ENCODE data around the gene HRH2. TPM values are rescaled to one million over a fixed set of nuclear protein-coding genes. Genes with fewer than 3 reads are reported as not detected.
"Not testable (repeated sequence)": the region's sequence is repeated elsewhere in the genome, so short reads cannot be mapped to it uniquely, and the experiment has no call there.

The HRH2 gene, protein sequence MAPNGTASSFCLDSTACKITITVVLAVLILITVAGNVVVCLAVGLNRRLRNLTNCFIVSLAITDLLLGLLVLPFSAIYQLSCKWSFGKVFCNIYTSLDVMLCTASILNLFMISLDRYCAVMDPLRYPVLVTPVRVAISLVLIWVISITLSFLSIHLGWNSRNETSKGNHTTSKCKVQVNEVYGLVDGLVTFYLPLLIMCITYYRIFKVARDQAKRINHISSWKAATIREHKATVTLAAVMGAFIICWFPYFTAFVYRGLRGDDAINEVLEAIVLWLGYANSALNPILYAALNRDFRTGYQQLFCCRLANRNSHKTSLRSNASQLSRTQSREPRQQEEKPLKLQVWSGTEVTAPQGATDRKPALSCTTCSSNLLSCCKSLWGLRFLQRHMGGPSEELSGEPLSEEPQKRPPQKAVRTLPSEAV
- total RNA-seq (2012; rRNA removed): not detected in 2 replicates

DNA sequence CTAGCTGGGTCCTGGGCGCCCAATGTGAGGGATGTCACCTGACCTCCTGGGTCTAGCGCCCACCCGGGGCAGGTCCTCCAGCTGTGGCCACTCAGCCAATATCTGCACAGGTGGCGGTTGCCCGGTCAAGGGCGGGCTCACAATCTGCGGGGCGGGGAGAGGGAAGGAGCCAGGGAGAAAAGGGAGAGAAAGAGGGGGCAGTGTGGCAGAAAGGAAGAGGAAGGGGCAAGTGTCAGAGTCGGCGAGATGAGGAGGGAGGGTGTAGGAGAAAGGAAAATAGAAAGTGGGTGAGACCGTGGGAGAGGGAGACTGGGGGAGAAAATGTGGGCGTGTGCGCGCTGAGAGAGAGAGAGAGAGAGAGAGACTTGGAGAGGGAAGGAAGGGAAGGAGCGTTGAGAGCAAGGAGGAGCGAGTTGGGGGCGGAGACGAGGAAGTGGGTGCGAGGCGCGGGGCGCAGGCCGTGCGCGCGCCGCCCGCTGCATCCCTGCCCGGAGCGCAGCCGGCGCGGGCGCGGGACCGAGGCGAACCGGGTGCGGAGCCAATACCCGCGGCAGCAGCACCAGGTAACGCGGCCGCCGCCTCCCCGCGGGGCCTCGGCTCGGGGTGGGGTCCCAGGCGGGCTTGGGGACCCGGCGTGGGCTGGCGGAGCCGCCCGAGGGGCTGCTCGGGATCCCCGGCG, at the start of gene HRH2:
Gene HRH2, plus strand, starts transcription at position 479 of the 679 bp plus-strand sequence. CDS start 25,163 bp downstream, outside the sequence.
- no peak within 1 kb of the TSS for H3K4me3 ChIP-seq (ENCODE audit: low read length)
- peaks cover 3% of the 10 kb centered on the region for H3K9me3 ChIP-seq (replicated peaks; ENCODE audit: low read length)
- H3K9ac ChIP-seq (ENCODE audit: low read depth, low read length): no peak within 1 kb of the TSS
- H3K4me2 ChIP-seq (ENCODE audit: low read length): no peak within 1 kb of the TSS
- peaks cover 4% of the 10 kb centered on the region for H3K27me3 ChIP-seq (ENCODE audit: control insufficient read depth, insufficient read depth, low read length)
- no peaks in the 10 kb centered on the region for H3K4me1 ChIP-seq (ENCODE audit: control insufficient read depth, insufficient read depth, low read length)
- H3K36me3 ChIP-seq (ENCODE audit: insufficient read depth, low read length): no peaks in the 10 kb centered on the region

DNA sequence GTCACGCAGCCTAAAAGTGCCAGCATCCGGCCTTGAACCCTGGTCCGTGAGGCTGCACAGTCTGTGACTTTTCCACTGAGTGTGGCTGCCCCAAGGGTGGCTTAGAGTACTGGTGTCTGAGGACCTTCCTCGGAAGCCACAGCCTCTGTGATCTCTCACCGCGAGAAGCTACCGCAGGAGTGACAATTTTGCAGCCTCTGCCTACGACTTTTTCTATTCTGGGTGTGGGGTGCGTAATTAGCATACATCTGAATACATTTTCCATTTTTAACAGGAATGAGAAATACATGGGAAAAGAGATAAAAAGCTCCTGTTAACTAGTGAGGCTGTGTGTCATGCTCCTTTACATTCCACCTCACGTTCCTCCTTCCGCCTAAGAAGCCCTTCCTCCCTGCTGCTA, 48.3 kb upstream of the HRH2 start:
- Histone ChIP-seq H3K4me3 (ENCODE audit: low read length) (no peak overlapping the region), H3K4me1 (ENCODE audit: control insufficient read depth, insufficient read depth, low read length) (no peaks in the 10 kb centered on the region), H3K36me3 (ENCODE audit: insufficient read depth, low read length) (no peaks in the 10 kb centered on the region)

DNA sequence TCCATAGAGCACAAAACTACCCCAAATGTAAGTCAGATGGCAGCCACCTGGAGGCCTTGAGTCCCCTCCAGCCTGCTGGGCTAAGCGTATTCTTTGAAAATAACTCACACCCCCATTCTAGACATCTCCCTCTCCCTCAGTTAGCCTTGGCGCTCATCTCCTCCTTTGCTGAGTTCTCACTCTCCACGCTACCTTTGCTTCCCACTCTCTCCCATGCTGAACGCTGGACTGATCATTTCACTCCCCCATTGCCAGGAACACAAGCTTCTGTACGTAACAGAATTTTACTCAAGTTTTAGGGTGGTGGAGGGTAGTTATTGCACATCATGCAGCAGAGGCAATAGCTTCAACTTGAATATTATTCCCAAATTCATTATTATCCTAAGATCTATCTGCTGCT, 47.5 kb upstream of the HRH2 start:
- Histone ChIP-seq H3K9me3 (replicated peaks; ENCODE audit: low read length) (no peaks in the 10 kb centered on the region), H3K4me2 (ENCODE audit: low read length) (no peak overlapping the region), H3K4me1 (ENCODE audit: control insufficient read depth, insufficient read depth, low read length) (no peaks in the 10 kb centered on the region), H3K36me3 (ENCODE audit: insufficient read depth, low read length) (no peaks in the 10 kb centered on the region), H3K4me3 (ENCODE audit: low read length) (no peak overlapping the region), H3K9ac (ENCODE audit: low read depth, low read length) (no peak overlapping the region), H3K27me3 (ENCODE audit: control insufficient read depth, insufficient read depth, low read length) (no peaks in the 10 kb centered on the region)

More for the DNA sequence above, 48.3 kb upstream of the HRH2 start:
- no peaks in the 10 kb centered on the region for H3K27me3 ChIP-seq (ENCODE audit: control insufficient read depth, insufficient read depth, low read length)
- no peak overlapping the region for H3K9ac ChIP-seq (ENCODE audit: low read depth, low read length)
- no peak overlapping the region for H3K4me2 ChIP-seq (ENCODE audit: low read length)
- no peaks in the 10 kb centered on the region for H3K9me3 ChIP-seq (replicated peaks; ENCODE audit: low read length)

DNA sequence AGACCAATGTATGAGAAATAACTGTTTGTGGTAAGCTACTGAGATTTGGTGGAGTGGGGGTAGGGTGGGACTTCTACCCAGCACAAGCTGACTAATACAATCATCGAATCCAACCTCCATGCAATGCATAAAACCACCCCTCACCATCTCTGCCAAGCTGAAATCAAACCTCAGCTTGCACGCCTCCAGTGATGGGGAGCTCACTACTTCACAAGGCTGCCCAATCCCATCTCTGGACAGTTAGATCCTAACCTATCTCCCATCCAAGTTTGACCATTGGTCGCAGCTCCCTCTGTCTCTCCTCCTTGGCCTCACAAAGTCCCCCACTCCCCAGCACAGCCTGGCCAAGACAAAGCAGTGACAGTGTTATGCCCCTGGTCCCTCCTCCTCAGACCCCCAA, 47.0 kb upstream of the HRH2 start:
- Histone ChIP-seq H3K9ac (ENCODE audit: low read depth, low read length) (no peak overlapping the region), H3K4me1 (ENCODE audit: control insufficient read depth, insufficient read depth, low read length) (no peaks in the 10 kb centered on the region), H3K4me3 (ENCODE audit: low read length) (no peak overlapping the region), H3K36me3 (ENCODE audit: insufficient read depth, low read length) (no peaks in the 10 kb centered on the region), H3K9me3 (replicated peaks; ENCODE audit: low read length) (no peaks in the 10 kb centered on the region), H3K4me2 (ENCODE audit: low read length) (no peak overlapping the region), H3K27me3 (ENCODE audit: control insufficient read depth, insufficient read depth, low read length) (no peaks in the 10 kb centered on the region)

DNA sequence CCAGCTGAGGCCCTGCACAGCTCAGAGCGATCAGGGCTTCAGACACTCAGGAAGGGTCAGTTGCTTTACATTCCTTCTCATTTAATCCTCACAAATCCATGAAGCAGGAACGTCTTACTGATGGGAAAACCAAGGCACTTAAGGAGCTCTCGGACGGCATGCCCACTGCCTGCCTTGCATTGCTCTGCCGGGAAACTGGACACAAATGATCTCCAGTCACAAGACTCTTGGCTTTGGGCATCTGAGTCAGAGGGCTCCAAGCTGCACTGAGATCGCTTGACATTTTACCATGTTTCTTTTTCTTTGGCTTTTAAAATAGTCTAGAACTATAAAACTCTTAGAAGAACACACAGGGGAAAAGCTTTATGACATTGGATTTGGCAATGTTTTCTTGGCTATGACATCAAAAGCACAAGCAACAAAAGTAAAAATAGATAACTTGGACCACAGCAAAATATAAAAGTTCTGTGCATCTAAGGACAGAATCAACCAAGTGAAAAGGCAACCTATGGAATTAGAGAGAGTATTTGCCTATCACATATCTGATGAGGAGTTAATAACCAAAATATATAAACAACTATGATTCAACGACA, 43.6 kb upstream of the HRH2 start:
- Histone ChIP-seq H3K27me3 (ENCODE audit: control insufficient read depth, insufficient read depth, low read length) (no peaks in the 10 kb centered on the region), H3K4me3 (ENCODE audit: low read length) (no peak overlapping the region), H3K4me1 (ENCODE audit: control insufficient read depth, insufficient read depth, low read length) (no peaks in the 10 kb centered on the region), H3K9ac (ENCODE audit: low read depth, low read length) (no peak overlapping the region), H3K36me3 (ENCODE audit: insufficient read depth, low read length) (no peaks in the 10 kb centered on the region), H3K4me2 (ENCODE audit: low read length) (no peak overlapping the region), H3K9me3 (replicated peaks; ENCODE audit: low read length) (no peaks in the 10 kb centered on the region)

DNA sequence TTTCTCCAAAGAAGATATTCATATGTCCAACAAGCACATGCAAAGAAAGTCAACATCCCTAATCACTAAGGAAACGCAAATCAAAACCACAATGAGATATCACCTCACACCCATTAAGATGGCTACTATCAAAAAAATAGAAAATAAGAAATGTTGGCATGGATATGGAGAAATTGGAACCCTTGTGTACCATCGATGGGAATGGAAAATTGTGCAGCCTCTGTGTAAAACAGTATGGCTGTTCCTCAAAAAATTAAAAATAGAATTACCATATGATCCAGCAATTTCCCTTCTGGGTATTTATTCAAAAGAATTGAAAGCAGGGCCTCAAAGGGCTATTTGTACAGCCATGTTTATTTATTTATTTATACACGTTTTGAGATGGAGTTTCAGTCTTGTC, 43.0 kb upstream of the HRH2 start:
- no peaks in the 10 kb centered on the region for H3K4me1 ChIP-seq (ENCODE audit: control insufficient read depth, insufficient read depth, low read length)
- H3K9me3 ChIP-seq (replicated peaks; ENCODE audit: low read length): no peaks in the 10 kb centered on the region
- H3K4me2 ChIP-seq (ENCODE audit: low read length): no peak overlapping the region
- H3K36me3 ChIP-seq (ENCODE audit: insufficient read depth, low read length): no peaks in the 10 kb centered on the region
- H3K27me3 ChIP-seq (ENCODE audit: control insufficient read depth, insufficient read depth, low read length): no peaks in the 10 kb centered on the region
- no peak overlapping the region for H3K9ac ChIP-seq (ENCODE audit: low read depth, low read length)
- H3K4me3 ChIP-seq (ENCODE audit: low read length): no peak overlapping the region

DNA sequence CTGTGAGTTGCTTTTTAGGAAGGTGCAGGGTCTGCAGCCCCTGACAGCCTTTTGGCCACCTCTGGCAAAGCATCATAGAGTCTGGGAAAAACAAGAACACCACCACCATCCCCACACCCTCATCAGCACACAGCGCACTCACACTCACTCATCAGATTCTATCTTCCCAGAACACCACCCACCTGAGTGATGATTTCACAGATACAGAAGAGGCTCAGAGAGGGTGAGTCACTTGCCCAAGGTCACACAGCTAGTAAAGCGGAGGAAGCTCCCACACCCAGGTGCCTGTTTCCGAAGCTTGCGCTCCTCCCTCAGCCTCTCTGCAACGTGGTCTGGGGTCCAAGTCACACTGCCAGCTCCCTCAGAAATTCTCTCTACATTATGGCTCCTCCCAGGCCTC, 41.8 kb upstream of the HRH2 start:
- no peaks in the 10 kb centered on the region for H3K36me3 ChIP-seq (ENCODE audit: insufficient read depth, low read length)
- no peak overlapping the region for H3K4me2 ChIP-seq (ENCODE audit: low read length)
- no peak overlapping the region for H3K4me3 ChIP-seq (ENCODE audit: low read length)
- no peak overlapping the region for H3K9ac ChIP-seq (ENCODE audit: low read depth, low read length)
- H3K4me1 ChIP-seq (ENCODE audit: control insufficient read depth, insufficient read depth, low read length): no peaks in the 10 kb centered on the region
- H3K9me3 ChIP-seq (replicated peaks; ENCODE audit: low read length): no peaks in the 10 kb centered on the region
- no peaks in the 10 kb centered on the region for H3K27me3 ChIP-seq (ENCODE audit: control insufficient read depth, insufficient read depth, low read length)

DNA sequence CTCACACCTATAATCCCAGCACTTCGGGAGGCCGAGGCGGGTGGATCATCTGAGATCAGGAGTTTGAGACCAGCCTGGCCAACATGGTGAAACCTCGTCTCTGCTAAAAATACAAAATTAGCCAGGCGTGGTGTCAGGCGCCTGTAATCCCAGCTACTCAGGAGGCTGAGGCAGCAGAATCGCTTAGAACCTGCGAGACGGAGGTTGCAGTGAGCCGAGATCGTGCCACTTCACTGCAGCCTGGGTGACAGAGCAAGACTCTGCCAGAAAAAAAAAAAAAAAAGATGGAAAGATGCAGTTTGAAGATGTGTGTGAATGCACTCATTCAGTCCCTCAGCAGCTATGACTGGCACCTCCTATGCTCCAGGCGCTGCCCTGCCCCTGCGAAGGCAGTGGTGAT, 41.3 kb upstream of the HRH2 start:
- H3K4me3 ChIP-seq (ENCODE audit: low read length); H3K27me3 ChIP-seq (ENCODE audit: control insufficient read depth, insufficient read depth, low read length); H3K4me2 ChIP-seq (ENCODE audit: low read length); H3K9ac ChIP-seq (ENCODE audit: low read depth, low read length); H3K4me1 ChIP-seq (ENCODE audit: control insufficient read depth, insufficient read depth, low read length); H3K9me3 ChIP-seq (replicated peaks; ENCODE audit: low read length); H3K36me3 ChIP-seq (ENCODE audit: insufficient read depth, low read length): not testable (repeated sequence)

DNA sequence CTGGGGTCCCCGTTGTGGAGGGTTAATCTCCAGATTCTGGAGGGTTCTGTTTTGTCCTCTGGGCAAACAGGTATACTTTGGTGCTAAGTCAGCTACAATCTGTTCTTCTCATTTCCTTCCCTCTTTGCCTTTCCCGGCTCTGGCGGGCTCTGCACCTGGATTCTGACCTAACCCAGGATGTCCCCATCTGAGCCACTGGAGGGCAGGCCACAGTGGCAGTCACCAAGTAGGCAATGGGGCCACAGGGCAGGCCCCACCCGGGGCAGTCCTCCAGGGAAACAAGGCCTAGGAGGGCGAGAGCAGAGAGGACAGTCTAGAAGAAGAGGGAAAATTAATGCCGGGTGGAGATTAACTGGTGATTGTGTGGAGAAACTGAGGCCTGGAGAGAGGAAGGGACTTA, 40.4 kb upstream of the HRH2 start:
- no peaks in the 10 kb centered on the region for H3K4me1 ChIP-seq (ENCODE audit: control insufficient read depth, insufficient read depth, low read length)
- H3K4me3 ChIP-seq (ENCODE audit: low read length): no peak overlapping the region
- H3K4me2 ChIP-seq (ENCODE audit: low read length): no peak overlapping the region
- no peak overlapping the region for H3K9ac ChIP-seq (ENCODE audit: low read depth, low read length)
- H3K9me3 ChIP-seq (replicated peaks; ENCODE audit: low read length): no peaks in the 10 kb centered on the region
- no peaks in the 10 kb centered on the region for H3K27me3 ChIP-seq (ENCODE audit: control insufficient read depth, insufficient read depth, low read length)
- H3K36me3 ChIP-seq (ENCODE audit: insufficient read depth, low read length): no peaks in the 10 kb centered on the region

DNA sequence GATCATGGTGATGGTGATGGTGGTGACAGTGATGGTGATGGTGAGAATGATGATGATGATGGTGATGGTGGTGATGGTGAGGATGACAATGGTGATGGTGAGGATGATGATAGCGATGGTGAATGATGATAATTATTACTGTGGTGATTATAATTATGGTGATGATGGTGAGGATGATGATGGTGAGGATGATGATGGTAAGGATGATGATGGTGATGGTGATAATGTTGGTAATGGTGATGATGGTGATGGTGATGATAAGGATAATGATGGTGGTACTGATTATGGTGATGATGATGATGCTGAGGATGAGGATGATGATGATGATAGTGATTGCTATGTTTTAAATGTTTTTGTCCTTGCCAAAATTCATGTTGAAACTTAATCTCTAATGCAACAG, 37.3 kb upstream of the HRH2 start:
- no peak overlapping the region for H3K4me2 ChIP-seq (ENCODE audit: low read length)
- no peaks in the 10 kb centered on the region for H3K27me3 ChIP-seq (ENCODE audit: control insufficient read depth, insufficient read depth, low read length)
- H3K9me3 ChIP-seq (replicated peaks; ENCODE audit: low read length): peaks cover 5% of the 10 kb centered on the region
- H3K9ac ChIP-seq (ENCODE audit: low read depth, low read length): no peak overlapping the region
- H3K4me1 ChIP-seq (ENCODE audit: control insufficient read depth, insufficient read depth, low read length): no peaks in the 10 kb centered on the region
- H3K36me3 ChIP-seq (ENCODE audit: insufficient read depth, low read length): no peaks in the 10 kb centered on the region
- H3K4me3 ChIP-seq (ENCODE audit: low read length): no peak overlapping the region

DNA sequence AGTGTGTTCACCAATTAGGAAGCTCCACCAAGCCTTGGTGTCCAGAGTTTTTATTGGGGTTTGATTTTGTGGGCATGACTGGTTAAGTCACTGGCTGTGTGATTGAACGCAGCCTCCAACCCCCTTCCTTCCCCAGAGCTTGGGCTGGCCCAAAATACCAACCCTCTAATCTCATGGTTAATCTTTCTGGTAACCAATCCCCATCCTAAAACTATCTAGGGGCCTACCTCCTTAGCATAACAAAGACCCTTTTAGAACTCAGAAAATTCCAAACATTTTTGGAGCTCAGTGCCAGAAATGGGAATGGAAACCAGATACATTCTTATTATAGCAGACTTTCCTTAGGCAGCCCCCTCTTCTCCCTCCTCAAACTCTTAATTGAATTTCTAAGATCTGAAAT, 35.9 kb upstream of the HRH2 start:
- Histone ChIP-seq H3K4me2 (ENCODE audit: low read length) (no peak overlapping the region), H3K4me3 (ENCODE audit: low read length) (no peak overlapping the region), H3K4me1 (ENCODE audit: control insufficient read depth, insufficient read depth, low read length) (no peaks in the 10 kb centered on the region), H3K9me3 (replicated peaks; ENCODE audit: low read length) (peaks cover 5% of the 10 kb centered on the region), H3K9ac (ENCODE audit: low read depth, low read length) (no peak overlapping the region), H3K36me3 (ENCODE audit: insufficient read depth, low read length) (no peaks in the 10 kb centered on the region), H3K27me3 (ENCODE audit: control insufficient read depth, insufficient read depth, low read length) (no peaks in the 10 kb centered on the region)
